Naive thymus-derived CD8-positive, alpha-beta T cell (primary cell): ENCODE results near the gene ADPRH. TPM values are rescaled to one million over a fixed set of nuclear protein-coding genes. Genes with fewer than 3 reads are reported as not detected.

ENCODE experiments used
- polyA plus RNA-seq, 3 donors: library from polyadenylated mRNA; unstranded; fragments of 300-500 nt; fragmentation: Illumina TruSeq; gene quantifications; one replicate each; pipeline ENCODE4 v1.2.3, GENCODE V29; 2021
- total RNA-seq, 8 experiments: library from RNA in 2 of 8; stranded (reverse) in 2 of 8; gene quantifications; one replicate each; pipeline ENCODE4 v1.2.3 and lab custom pipeline; 2021 to 2026

The ADPRH gene
- total and polyA plus RNA-seq, 5 experiments from 2014 or later = 0.15 to 2.6 (median 0.57) TPM

Other genes starting within 250 kb of the ADPRH start
- gene TMEM39A, start 115.9 kb upstream of the ADPRH start, total RNA-seq = 10 to 100 TPM; 28.5 to 29.1 TPM
- gene TMEM39A, start 115.9 kb upstream of the ADPRH start, polyA plus RNA-seq = 10 to 100 TPM in 2 of 3 donors, 1 to 10 TPM in 1; 6.5 to 11.9 (median 10.4) TPM
- 10 to 100 TPM; 40.2 to 43.0 TPM for gene POGLUT1, start 110.5 kb upstream of the ADPRH start, total RNA-seq
- 10 to 100 TPM; 34.0 to 36.8 (median 34.2) TPM for gene POGLUT1, start 110.5 kb upstream of the ADPRH start, polyA plus RNA-seq
- gene TIMMDC1, start 80.9 kb upstream of the ADPRH start, total RNA-seq = 10 to 100 TPM; 71.0 to 72.9 TPM
- gene TIMMDC1, start 80.9 kb upstream of the ADPRH start, polyA plus RNA-seq = 10 to 100 TPM; 63.0 to 89.7 (median 75.0) TPM
- under 1 TPM in 1 of 2 experiments, not detected in 1; 0.16 TPM for gene CD80, start 19.9 kb upstream of the ADPRH start, total RNA-seq
- gene CD80, start 19.9 kb upstream of the ADPRH start, polyA plus RNA-seq = not detected
- gene PLA1A, start 18.4 kb downstream of the ADPRH start, total RNA-seq = not detected
- gene PLA1A, start 18.4 kb downstream of the ADPRH start, polyA plus RNA-seq = not detected
- gene POPDC2, start 81.1 kb downstream of the ADPRH start, total RNA-seq = 1 to 10 TPM; 4.6 to 8.4 TPM
- gene POPDC2, start 81.1 kb downstream of the ADPRH start, polyA plus RNA-seq = 1 to 10 TPM; 1.1 to 2.6 (median 1.4) TPM
- gene COX17, start 97.9 kb downstream of the ADPRH start, total RNA-seq = 10 to 100 TPM; 28.8 to 30.6 TPM
- 10 to 100 TPM; 53.2 to 57.6 (median 56.4) TPM for gene COX17, start 97.9 kb downstream of the ADPRH start, polyA plus RNA-seq
- gene CFAP91, start 123.5 kb downstream of the ADPRH start, total RNA-seq = under 1 TPM in 1 of 2 experiments, not detected in 1; 0.25 TPM
- gene CFAP91, start 123.5 kb downstream of the ADPRH start, polyA plus RNA-seq = not detected
- under 1 TPM; 0.86 to 0.91 TPM for gene NR1I2, start 202.6 kb downstream of the ADPRH start, total RNA-seq
- under 1 TPM; 0.17 to 0.42 (median 0.41) TPM for gene NR1I2, start 202.6 kb downstream of the ADPRH start, polyA plus RNA-seq